ENCODE measurements around the gene TMEM245.

DNA sequence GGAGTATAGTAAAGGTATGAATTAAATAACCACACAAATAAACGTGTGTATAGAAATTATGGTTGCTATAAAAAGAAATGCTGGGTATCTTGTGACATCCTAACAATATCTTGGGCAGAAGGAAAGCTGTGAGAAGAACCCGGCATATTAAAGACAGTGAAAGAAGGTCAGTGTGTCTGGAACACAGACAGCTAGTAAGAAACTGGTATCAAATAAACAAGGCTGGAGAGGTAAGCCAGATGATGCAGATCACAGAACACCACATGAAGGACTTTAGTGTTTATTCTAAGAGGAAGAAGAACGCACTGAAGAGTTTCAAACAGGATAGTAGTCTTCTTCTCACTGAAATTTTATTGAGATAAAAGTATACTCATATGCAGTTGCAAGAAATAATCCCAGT is 24.4 kb downstream of the TMEM245 start:
- TF ChIP-seq CBX5 (IDR thresholded peaks at IDR 0.05; ENCODE audit: low read depth): no peak
- TF ChIP-seq, protein P1, sequence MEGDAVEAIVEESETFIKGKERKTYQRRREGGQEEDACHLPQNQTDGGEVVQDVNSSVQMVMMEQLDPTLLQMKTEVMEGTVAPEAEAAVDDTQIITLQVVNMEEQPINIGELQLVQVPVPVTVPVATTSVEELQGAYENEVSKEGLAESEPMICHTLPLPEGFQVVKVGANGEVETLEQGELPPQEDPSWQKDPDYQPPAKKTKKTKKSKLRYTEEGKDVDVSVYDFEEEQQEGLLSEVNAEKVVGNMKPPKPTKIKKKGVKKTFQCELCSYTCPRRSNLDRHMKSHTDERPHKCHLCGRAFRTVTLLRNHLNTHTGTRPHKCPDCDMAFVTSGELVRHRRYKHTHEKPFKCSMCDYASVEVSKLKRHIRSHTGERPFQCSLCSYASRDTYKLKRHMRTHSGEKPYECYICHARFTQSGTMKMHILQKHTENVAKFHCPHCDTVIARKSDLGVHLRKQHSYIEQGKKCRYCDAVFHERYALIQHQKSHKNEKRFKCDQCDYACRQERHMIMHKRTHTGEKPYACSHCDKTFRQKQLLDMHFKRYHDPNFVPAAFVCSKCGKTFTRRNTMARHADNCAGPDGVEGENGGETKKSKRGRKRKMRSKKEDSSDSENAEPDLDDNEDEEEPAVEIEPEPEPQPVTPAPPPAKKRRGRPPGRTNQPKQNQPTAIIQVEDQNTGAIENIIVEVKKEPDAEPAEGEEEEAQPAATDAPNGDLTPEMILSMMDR (IDR thresholded peaks at IDR 0.05 in 2 of 3, conservative IDR thresholded peaks at IDR 0.05 in 1 of 3; ENCODE audit: control insufficient read depth in 2 of 3, extremely low read depth in 1 of 3, insufficient read depth in 1 of 3, low read depth in 3 of 3, low read length in 3 of 3): no peak
- TF ChIP-seq, protein P2, sequence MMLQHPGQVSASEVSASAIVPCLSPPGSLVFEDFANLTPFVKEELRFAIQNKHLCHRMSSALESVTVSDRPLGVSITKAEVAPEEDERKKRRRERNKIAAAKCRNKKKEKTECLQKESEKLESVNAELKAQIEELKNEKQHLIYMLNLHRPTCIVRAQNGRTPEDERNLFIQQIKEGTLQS (IDR thresholded peaks at IDR 0.05; ENCODE audit: borderline replicate concordance, extremely low read depth, low read depth, low read length): no peak
- TF ChIP-seq TAF1 (IDR thresholded peaks at IDR 0.05; ENCODE audit: borderline replicate concordance, low read depth, low read length): no peak
- no peak for TF ChIP-seq ESRRA (IDR thresholded peaks at IDR 0.05; ENCODE audit: low read length)
- no peak for TF ChIP-seq CHD1 (IDR thresholded peaks at IDR 0.05; ENCODE audit: low read depth, low read length)
